ENCODE data around the gene MICAL3.

The MICAL3 gene

DNA sequence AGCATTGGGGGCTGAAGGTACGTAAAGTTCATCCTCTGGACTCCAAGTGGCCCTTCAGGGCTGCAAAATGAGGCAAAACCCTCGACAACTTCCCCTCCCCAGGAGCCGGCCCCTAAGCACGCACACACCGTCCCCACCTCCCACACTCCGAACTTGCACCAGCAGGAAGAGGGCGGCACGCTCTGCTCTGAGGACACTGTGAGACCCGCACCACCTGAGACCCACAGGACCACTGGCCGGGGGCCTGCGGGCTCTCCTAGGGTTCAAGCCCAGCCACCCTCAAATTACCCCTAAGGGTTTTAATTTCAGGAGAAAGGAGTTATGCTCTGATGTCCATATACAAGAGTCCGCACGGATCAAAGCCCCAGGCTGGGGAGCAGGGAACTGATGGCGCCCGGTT, 200.4 kb downstream of the MICAL3 start:
- H3K9me3 ChIP-seq (ENCODE audit: low read length) = no peaks in the 10 kb centered on the region
- H2AFZ ChIP-seq (ENCODE audit: low read length) = no peak overlapping the region
- H3K4me3 ChIP-seq (ENCODE audit: low read depth, low read length, poor library complexity, severe bottlenecking) = no peak overlapping the region
- H3K27me3 ChIP-seq (ENCODE audit: insufficient read depth, low read length) = no peaks in the 10 kb centered on the region
- no peaks in the 10 kb centered on the region for H3F3A ChIP-seq (ENCODE audit: insufficient read depth, low read length)
- no peak overlapping the region for H3K9ac ChIP-seq (ENCODE audit: low read length)
- H4K20me1 ChIP-seq (ENCODE audit: insufficient read depth, low read length) = no peaks in the 10 kb centered on the region
- no peaks in the 10 kb centered on the region for H3K9me2 ChIP-seq (ENCODE audit: low read depth, low read length)
- H3K79me2 ChIP-seq (ENCODE audit: insufficient read depth, low read length) = no peaks in the 10 kb centered on the region
- H3K4me1 ChIP-seq (ENCODE audit: insufficient read depth, low read length, severe bottlenecking) = no peaks in the 10 kb centered on the region
- H3K4me2 ChIP-seq (ENCODE audit: low read length) = no peak overlapping the region
- TF ChIP-seq, protein P1, sequence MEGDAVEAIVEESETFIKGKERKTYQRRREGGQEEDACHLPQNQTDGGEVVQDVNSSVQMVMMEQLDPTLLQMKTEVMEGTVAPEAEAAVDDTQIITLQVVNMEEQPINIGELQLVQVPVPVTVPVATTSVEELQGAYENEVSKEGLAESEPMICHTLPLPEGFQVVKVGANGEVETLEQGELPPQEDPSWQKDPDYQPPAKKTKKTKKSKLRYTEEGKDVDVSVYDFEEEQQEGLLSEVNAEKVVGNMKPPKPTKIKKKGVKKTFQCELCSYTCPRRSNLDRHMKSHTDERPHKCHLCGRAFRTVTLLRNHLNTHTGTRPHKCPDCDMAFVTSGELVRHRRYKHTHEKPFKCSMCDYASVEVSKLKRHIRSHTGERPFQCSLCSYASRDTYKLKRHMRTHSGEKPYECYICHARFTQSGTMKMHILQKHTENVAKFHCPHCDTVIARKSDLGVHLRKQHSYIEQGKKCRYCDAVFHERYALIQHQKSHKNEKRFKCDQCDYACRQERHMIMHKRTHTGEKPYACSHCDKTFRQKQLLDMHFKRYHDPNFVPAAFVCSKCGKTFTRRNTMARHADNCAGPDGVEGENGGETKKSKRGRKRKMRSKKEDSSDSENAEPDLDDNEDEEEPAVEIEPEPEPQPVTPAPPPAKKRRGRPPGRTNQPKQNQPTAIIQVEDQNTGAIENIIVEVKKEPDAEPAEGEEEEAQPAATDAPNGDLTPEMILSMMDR (IDR thresholded peaks at IDR 0.05; ENCODE audit: low read length) = no peak
- TF ChIP-seq EZH2 (IDR thresholded peaks at IDR 0.05; ENCODE audit: borderline replicate concordance, low read length) = no peak
- no peak overlapping the region for H3K27ac ChIP-seq (ENCODE audit: low read depth, low read length, poor library complexity, severe bottlenecking)
- H3K36me3 ChIP-seq (ENCODE audit: insufficient read depth, low read length) = 0 out of 2 replicates have a peak, but pooled peaks cover 3% of the 10 kb centered on the region

DNA sequence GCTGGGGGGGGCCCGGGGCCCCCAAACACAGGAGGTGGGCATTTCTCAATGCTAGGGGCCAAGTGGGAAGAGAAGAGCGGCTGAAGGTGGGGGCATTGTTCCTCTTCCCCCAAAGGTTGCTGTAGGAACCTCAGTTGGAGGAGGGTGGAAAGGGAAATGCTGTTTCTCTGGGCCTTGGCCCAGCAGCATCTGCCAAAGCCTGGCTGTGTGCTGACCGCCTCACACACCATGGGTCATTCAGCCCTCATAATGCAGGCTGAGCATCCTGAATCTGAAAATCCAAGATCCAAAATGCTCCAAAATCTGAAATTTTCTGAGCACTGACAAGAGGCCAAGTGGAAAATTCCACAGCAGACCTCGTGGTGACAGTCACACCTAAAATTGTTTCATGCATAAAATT, 201.1 kb downstream of the MICAL3 start:
- no peaks in the 10 kb centered on the region for H3K9me3 ChIP-seq (ENCODE audit: low read length)
- H3K9me2 ChIP-seq (ENCODE audit: low read depth, low read length) = no peaks in the 10 kb centered on the region
- TF ChIP-seq, protein P1 (IDR thresholded peaks at IDR 0.05; ENCODE audit: low read length) = no peak
- no peak for TF ChIP-seq EZH2 (IDR thresholded peaks at IDR 0.05; ENCODE audit: borderline replicate concordance, low read length)
- H3K27me3 ChIP-seq (ENCODE audit: insufficient read depth, low read length) = no peaks in the 10 kb centered on the region
- H3K27ac ChIP-seq (ENCODE audit: low read depth, low read length, poor library complexity, severe bottlenecking) = no peak overlapping the region
- no peaks in the 10 kb centered on the region for H3K4me1 ChIP-seq (ENCODE audit: insufficient read depth, low read length, severe bottlenecking)
- H3K79me2 ChIP-seq (ENCODE audit: insufficient read depth, low read length) = no peaks in the 10 kb centered on the region
- H4K20me1 ChIP-seq (ENCODE audit: insufficient read depth, low read length) = no peaks in the 10 kb centered on the region
- H2AFZ ChIP-seq (ENCODE audit: low read length) = no peak overlapping the region
- H3K9ac ChIP-seq (ENCODE audit: low read length) = no peak overlapping the region
- no peak overlapping the region for H3K4me2 ChIP-seq (ENCODE audit: low read length)
- H3K4me3 ChIP-seq (ENCODE audit: low read depth, low read length, poor library complexity, severe bottlenecking) = no peak overlapping the region
- 0 out of 2 replicates have a peak, but pooled peaks cover 3% of the 10 kb centered on the region for H3K36me3 ChIP-seq (ENCODE audit: insufficient read depth, low read length)
- no peaks in the 10 kb centered on the region for H3F3A ChIP-seq (ENCODE audit: insufficient read depth, low read length)

DNA sequence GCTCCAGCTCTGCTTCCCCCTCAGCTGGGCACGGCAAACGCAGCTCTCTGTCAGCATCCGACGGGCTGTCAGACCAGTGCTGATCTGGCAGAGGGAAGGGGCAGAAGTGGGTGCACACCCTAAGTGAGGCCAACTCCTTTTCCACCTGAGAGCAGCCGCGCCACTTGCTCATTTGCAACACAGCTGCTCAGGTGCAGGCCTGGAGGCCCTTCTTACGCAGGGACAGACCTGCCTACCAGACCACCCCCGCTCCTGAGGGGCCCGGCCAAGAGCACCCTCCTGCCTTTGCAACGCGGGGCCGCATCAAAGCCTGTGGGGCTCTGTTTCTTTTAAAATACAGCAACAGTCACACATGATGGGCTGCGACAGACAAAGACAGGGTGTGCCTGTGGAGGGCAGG, 202.3 kb downstream of the MICAL3 start:
- Histone ChIP-seq H3K27me3 (ENCODE audit: insufficient read depth, low read length) (no peaks in the 10 kb centered on the region), H3K9ac (ENCODE audit: low read length) (no peak overlapping the region), H3K9me2 (ENCODE audit: low read depth, low read length) (no peaks in the 10 kb centered on the region), H4K20me1 (ENCODE audit: insufficient read depth, low read length) (no peaks in the 10 kb centered on the region), H3K36me3 (ENCODE audit: insufficient read depth, low read length) (0 out of 2 replicates have a peak, but pooled peaks cover 3% of the 10 kb centered on the region), H3K4me3 (ENCODE audit: low read depth, low read length, poor library complexity, severe bottlenecking) (no peak overlapping the region), H3K9me3 (ENCODE audit: low read length) (no peaks in the 10 kb centered on the region), H3K4me2 (ENCODE audit: low read length) (no peak overlapping the region), H3K79me2 (ENCODE audit: insufficient read depth, low read length) (no peaks in the 10 kb centered on the region), H3F3A (ENCODE audit: insufficient read depth, low read length) (no peaks in the 10 kb centered on the region), H3K27ac (ENCODE audit: low read depth, low read length, poor library complexity, severe bottlenecking) (no peak overlapping the region), H2AFZ (ENCODE audit: low read length) (no peak overlapping the region), H3K4me1 (ENCODE audit: insufficient read depth, low read length, severe bottlenecking) (no peaks in the 10 kb centered on the region)
- TF ChIP-seq, protein P1 (IDR thresholded peaks at IDR 0.05; ENCODE audit: low read length) = no peak
- no peak for TF ChIP-seq EZH2 (IDR thresholded peaks at IDR 0.05; ENCODE audit: borderline replicate concordance, low read length)
